ENCODE data around the gene PDYN.

Gene PDYN

GRCh38 chr20:1931830-1932229 is 62.0 kb downstream of the PDYN start:
- no peak for ATAC-seq

- no peak for ATAC-seq
Measured at GRCh38 chr20:1930165-1930564, 63.7 kb downstream of the PDYN start.

- no peak for ATAC-seq
Measured at GRCh38 chr20:1929460-1929859, 64.4 kb downstream of the PDYN start.

GRCh38 chr20:1928782-1929181 is 65.1 kb downstream of the PDYN start:
- ATAC-seq, result no peak

Measured in activated CD4-positive, CD25-positive, alpha-beta regulatory T cell treated with anti-CD3 and anti-CD28 coated beads, Interleukin-2, amount 50 U/mL, for 24 hours (primary cell).